NOMO-1 (cell line): Measurements from ENCODE around the gene OFD1.

Experiments used
- DNase-seq, 2 experiments: peaks; one replicate each; lab custom pipeline; 2025; ENCODE audit not compliant: unreplicated experiment in 2 of 2; lab: John Stamatoyannopoulos, UW

OFD1 gene

GRCh38 chrX:13790206-13791131, 55.9 kb downstream of the OFD1 start:
- DNase-seq, result no peak

DNA sequence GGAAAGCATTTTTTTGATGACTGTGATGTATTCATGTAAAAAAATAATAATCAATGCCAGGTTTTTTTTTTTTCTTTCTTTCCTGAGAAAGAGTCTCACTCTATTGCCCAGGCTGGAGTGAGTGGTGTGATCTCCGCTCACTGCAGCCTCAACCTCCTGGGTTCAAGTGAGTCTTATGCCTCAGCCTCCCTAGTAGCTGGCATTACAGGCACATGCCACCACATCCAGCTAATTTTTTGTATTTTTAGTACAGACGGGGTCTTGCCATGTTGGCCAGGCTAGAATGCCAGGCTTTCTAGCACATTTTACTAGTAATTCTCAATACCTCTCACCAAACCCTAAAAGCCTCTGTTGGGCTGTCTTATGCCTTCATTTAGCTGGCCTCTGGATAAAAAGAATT, 56.6 kb downstream of the OFD1 start:
- no peak for DNase-seq

DNA sequence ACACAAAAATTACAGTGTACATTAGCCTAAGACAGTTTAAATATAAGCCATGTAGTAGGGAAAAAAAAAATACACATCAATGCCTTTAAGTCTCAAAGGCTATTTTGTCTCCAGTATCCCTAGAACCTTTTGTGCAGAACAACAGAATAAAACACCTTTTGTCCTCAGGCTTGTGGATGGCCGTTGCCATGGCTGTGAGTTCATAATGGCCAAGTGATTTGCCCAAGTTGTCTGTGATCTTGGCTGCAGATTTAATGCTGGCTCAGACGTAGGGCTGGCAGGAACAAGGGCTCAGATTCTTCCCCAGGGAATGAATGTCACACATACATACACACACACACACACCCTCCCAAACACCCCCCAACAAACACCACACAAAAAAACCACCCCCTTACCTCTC, 57.0 kb downstream of the OFD1 start:
- DNase-seq, result no peak

DNA sequence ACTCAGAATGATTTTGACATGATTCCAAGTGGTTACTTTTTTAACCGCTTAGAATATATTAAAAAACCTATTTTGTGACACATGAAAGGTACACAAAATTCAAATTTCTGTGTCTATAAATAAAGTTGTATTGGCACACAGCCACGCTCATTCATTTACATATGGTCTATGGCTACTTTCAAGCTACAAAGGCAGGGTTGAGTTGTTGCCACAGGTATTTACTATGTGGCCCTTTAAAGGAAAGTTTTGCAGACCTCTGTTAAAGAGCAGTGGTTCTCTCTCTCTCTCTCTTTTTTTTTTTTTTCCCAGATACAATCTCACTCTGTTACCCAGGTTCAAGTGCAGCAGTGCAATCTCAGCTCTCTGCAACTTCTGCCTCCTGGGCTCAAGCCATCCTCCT, 59.3 kb downstream of the OFD1 start:
- DNase-seq, result no peak

DNA sequence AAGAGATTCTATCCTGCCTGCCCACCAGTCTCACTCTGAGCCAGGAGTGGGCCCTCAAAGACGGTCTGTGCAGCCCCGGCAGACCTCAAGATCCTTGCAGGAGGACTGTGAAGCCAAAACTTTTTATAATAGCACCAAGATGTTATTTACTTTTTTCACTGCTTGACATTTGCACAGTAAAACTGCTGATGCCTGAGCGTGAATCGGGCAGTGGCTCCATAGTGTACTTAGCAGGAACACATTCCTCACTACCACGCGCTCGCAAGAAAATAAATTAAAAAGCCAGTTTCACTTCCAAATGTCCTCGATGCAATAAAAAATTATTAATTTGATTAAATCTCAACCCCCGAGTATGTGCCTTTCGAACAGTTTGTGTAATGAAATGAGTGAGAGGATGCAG, 59.9 kb downstream of the OFD1 start:
- DNase-seq, result no peak

DNA sequence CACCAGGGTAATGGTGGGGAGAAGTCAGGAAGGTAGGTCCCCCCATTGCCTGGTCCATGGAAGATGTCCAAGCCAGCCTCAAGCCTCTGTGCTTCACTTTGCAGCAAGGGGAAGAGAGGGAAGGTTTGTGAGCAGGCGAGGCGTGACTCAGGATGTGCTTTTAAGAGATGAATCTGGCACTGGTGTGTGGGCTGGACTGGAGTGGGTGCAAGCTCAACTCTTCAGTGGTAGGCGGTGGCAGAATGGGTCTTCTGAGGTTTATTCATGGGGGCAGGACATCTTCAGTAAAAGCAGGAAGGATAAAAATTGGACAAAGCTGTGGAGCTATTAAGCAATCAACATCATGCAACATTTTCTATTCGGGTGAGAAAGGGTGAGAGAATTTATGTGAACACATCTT, 63.0 kb downstream of the OFD1 start:
- no peak for DNase-seq

DNA sequence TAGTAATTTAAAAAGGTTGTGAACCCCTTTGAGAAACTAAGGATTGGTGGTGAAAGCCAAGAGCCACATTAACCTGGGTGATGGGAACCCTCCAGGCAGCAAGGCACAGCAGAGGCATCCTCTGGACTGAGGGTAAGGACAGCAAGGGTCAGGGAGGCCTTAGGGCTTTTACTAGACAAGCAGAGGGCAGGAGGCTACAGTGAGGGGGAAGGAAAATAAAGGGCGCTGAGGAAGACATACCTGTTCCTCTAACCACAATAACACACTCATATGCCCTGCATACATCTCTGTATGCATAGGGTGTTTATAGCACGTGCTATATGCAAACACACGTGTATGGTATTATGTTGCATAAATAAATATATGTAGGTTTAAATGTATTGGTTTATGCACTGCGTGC, 63.6 kb downstream of the OFD1 start:
- no peak for DNase-seq

DNA sequence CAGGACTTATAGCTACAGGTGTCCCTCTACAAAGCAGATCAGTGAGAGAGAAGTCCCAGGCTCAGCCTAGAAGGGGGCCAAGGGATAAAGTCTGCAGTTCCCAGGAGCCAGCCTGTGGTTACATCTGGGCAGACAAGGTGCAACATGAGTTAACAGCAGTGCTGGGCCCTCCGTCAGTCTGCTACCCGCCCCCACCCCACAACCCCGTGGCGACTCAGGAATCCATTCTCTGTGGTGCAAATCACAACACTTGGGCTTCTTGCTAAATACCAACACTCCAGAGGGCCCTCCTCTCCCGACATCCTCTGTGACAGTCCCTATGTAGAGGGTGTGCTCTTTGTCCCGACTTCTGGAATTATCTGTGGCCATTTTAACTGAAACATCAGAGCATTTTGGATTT, 68.6 kb downstream of the OFD1 start:
- no peak for DNase-seq

DNA sequence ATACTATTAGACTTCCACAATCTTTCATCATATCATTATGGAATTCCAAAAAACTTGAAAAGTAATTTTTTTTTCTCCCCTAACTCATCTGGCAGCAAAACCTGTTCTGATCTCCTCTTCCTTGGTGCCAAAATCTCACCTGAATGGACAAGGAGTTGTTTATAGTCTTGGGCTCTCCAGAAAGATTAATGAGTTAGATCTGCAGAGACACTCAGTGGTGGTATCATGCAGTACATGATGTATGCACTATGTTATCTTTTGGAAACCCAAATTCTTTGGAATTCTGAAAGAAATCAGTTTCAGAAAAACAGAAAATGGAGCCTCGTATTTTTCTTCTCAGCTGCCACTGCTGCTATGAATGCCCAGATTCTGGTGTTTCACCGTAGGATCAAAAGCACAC, 70.7 kb downstream of the OFD1 start:
- DNase-seq, result no peak

DNA sequence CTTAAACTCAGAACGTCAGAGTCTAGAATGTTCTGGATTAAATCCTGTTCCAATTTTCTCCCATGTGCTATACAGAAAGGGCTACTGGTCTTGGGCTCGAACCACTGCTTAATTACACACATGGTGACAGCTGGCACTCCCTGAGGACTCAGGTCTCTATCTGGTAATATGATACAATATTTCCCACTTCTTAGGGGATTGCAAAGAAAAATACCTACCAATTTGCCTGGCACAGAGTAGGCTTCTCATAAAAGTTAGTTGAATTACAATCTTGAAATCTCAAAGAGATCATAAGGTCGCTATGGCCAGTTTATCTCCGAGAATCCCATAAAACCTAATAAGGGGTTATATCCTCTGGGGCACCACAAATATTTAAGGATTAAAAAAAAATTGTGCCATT, 73.7 kb downstream of the OFD1 start:
- no peak for DNase-seq

DNA sequence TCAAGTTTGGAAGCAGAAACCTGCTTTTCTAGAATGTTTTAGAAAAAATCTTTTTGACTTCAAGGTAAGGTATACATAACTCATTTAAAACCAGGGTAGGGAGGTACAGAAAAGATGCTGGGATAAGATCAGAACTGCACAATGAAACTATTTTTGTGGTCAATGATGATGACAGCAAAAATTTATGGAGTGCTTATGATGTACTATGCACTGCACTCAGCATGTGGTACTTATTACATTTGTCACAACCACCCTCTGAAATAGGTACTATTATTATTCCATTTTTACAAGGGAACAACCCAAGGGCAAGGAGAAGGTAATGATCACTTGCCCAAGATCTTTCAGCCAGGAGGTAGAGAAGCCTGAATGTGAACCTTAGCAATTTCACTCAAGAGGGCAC, 74.3 kb downstream of the OFD1 start:
- DNase-seq, result no peak

DNA sequence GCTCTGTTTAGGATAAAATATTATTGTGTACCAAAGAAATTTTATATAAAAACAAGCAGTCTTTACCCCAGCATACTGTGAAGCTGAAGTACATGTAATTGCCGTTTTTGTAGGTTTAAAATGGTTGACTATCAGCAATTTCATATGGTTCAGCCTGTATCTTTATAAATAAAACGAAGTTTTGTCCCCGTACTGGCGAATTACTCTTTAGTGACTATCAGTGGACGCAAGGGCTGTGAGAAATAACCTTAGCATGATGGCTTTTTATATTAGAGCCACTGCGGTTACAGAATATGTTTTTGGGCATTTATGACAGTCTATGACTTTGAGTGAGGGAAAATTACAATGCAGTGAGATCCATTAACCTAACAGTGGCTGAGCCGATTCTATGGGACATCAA, 81.1 kb downstream of the OFD1 start:
- no peak for DNase-seq

DNA sequence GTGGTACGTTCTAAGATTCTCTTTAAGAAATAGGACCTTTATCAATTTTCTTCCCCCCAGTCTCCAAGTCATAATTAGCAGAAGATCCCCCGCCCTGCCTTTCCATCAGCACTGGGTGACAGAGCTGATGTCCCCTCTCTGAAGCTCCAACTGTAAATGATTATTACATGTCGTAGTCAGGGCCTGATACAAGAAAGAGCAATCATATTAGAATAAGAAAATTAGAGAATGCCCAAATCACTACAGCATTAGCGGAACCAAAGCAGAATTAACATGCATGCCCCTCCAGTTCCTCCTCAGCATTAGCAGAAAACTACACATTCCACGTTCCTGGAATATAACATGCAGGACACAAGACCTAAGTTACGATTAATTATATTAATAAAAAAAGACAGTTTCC, 81.6 kb downstream of the OFD1 start:
- no peak for DNase-seq

DNA sequence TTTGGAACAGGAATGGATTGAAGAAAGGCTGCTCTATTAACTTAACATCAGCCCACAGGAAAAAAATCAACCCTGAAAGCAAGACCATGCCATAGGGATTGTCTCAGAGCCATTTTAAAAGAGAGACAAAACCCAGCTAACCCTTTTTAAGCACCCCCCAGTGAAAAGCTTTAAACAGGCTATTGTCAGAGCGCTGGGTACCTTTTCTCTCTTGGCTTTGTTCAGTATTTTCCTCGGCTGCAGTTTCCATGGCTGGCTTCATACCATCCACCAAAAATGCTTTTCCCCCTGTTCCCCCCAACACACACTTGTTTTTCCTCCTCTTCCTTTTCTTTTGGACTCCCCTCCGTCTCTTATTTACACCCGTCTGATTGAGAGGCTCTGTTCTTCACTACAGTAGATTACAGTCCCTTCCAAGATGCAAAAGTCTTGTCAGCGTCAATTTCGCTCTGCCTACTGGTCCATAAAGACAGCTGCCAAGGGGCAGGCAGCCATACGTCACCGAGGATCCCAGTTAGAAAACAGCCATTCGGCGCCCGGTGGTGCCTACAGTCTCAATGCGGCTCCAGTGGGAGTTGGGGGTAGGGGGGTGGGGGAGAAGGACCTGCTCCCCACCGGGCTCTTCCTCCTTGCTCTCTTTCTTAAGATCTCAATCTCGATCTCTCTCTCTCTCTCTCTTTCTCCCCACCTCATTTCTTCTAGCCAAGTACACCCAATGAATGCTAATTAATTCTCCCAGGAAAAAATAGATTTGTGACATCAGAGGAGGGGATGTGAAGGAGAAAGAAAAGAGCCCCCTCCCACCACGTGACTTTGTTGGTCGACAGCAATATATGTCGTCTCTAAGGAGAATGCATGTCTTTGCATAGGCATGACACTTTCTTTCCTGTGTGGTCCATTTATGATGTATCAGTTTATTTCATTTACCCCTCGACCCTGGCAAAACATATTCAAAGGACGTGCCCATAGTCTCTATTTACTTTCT, 82.4 kb downstream of the OFD1 start, which contains the start of gene GPM6B:
Gene GPM6B, minus strand, starts transcription at position 451 of the 985 bp plus-strand sequence. Its CDS starts 189 bp downstream, at position 262.
- DNase-seq, result no peak
